ENCODE measurements around the gene MAP2.

The MAP2 gene

DNA sequence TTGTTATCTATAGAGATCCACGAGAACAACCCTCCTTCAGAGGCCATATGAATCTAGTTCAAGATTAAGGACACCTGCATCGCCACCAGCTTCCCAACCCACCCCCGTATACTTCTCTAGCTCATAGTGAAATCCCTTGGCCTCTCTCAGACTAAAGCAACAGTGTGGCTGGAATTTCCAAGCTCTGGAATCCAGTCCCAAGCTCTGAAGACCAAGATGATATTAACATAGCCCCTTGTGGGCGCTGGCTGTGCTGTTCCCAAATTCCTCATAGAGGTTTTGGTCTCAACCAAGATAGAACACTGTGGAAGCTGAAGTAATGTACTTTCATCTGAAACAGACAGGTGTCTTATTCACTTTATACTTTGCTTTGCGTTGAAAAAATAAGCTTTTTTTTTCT is 139.6 kb downstream of the MAP2 start:
- no peak for DNase-seq (ENCODE audit: low read depth)

DNA sequence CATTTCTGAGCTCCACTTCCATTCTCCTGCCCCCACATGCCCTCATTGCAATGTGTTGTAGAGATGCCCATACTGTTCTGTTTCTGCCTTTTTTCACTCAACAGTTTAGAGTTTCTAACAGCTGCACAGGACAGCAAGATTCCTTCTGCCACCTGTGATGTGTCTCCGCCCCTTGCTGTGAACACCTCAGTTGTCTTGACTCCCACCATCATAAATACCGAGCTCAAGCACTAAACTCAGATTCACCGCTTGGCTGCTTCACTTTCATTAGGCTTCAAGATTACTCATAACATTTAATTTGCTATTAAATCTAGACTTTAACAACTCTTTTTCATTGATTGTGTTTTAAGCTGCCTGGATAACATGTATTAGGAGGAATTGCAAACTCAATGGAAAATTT is 141.0 kb downstream of the MAP2 start:
- no peak for DNase-seq (ENCODE audit: low read depth)
- no peak overlapping the region for H3K4me3 ChIP-seq (ENCODE audit: low read depth, low read length)
- TF ChIP-seq, protein P1, sequence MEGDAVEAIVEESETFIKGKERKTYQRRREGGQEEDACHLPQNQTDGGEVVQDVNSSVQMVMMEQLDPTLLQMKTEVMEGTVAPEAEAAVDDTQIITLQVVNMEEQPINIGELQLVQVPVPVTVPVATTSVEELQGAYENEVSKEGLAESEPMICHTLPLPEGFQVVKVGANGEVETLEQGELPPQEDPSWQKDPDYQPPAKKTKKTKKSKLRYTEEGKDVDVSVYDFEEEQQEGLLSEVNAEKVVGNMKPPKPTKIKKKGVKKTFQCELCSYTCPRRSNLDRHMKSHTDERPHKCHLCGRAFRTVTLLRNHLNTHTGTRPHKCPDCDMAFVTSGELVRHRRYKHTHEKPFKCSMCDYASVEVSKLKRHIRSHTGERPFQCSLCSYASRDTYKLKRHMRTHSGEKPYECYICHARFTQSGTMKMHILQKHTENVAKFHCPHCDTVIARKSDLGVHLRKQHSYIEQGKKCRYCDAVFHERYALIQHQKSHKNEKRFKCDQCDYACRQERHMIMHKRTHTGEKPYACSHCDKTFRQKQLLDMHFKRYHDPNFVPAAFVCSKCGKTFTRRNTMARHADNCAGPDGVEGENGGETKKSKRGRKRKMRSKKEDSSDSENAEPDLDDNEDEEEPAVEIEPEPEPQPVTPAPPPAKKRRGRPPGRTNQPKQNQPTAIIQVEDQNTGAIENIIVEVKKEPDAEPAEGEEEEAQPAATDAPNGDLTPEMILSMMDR (IDR thresholded peaks at IDR 0.05; ENCODE audit: low read depth, low read length), result no peak
- TF ChIP-seq, protein P2, sequence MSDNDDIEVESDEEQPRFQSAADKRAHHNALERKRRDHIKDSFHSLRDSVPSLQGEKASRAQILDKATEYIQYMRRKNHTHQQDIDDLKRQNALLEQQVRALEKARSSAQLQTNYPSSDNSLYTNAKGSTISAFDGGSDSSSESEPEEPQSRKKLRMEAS (IDR thresholded peaks at IDR 0.05; ENCODE audit: low read depth, low read length), result no peak
- TF ChIP-seq MYC (IDR thresholded peaks at IDR 0.05; ENCODE audit: low read depth, low read length), result no peak
- TF ChIP-seq POLR2A (IDR thresholded peaks at IDR 0.05; ENCODE audit: extremely low read depth, insufficient read length), result no peak

More for the DNA sequence above, 139.6 kb downstream of the MAP2 start:
- TF ChIP-seq, protein P1 (IDR thresholded peaks at IDR 0.05; ENCODE audit: low read depth, low read length), result no peak
- no peak for TF ChIP-seq MYC (IDR thresholded peaks at IDR 0.05; ENCODE audit: low read depth, low read length)
- TF ChIP-seq POLR2A (IDR thresholded peaks at IDR 0.05; ENCODE audit: extremely low read depth, insufficient read length), result no peak
- TF ChIP-seq, protein P2 (IDR thresholded peaks at IDR 0.05; ENCODE audit: low read depth, low read length), result no peak
- no peak overlapping the region for H3K4me3 ChIP-seq (ENCODE audit: low read depth, low read length)

DNA sequence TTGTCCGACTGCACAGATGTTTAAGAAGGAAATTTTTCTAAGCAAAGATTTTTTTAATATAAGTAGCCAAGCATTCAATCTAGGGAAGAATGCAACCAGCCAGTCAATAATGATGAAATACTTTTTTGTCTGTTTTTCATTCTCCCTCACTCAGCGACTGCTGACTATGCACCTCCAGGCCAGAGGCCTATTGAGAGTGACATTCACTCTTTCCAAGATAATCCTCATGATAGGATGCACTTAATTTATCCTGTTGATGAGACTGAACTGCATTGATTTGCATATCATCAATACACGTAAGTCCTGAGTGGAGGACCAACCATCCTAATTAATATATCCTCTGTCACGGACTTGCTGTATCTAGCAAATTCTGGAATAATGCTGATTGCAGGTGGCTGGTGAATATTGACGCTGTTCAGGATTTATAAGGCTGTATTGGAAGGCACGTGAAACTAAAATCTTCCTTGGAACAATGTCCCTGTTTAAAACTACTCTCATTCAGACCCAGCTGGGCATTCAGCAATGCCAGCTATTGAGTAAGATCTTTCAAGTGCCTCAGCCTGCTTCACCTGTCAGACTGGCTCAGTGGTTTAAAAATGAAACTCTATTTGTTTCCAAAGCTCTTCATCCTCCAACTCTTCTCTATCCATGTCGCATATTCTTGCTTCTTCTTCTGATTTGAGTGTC is 142.2 kb downstream of the MAP2 start:
- H3K4me3 ChIP-seq (ENCODE audit: low read depth, low read length), result no peak overlapping the region
- no peak for DNase-seq (ENCODE audit: low read depth)
- no peak for TF ChIP-seq MYC (IDR thresholded peaks at IDR 0.05; ENCODE audit: low read depth, low read length)
- TF ChIP-seq, protein P1 (IDR thresholded peaks at IDR 0.05; ENCODE audit: low read depth, low read length), result no peak
- TF ChIP-seq POLR2A (IDR thresholded peaks at IDR 0.05; ENCODE audit: extremely low read depth, insufficient read length), result no peak
- TF ChIP-seq, protein P2 (IDR thresholded peaks at IDR 0.05; ENCODE audit: low read depth, low read length), result no peak

DNA sequence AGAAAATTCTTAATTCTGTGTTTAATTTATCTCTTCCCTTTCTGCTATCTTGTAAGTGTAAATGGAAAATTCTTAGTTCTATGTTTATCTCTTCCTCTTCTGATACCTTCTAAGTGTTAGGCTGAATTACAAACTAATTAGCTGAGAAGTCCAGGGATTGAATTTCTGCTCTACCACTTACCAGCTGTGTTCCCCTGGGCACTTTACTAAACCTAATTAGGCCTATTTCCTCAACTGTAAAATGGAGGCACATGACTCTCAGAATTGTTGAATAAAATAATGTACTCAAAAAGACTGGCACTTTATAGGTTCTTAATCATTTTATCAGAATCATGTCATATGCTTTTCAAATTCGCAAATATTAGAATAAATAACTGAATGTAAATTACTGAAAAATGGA is 146.3 kb downstream of the MAP2 start:
- DNase-seq (ENCODE audit: low read depth), result no peak
- no peak overlapping the region for H3K4me3 ChIP-seq (ENCODE audit: low read depth, low read length)
- no peak for TF ChIP-seq MYC (IDR thresholded peaks at IDR 0.05; ENCODE audit: low read depth, low read length)
- TF ChIP-seq, protein P1 (IDR thresholded peaks at IDR 0.05; ENCODE audit: low read depth, low read length), result no peak
- TF ChIP-seq, protein P2 (IDR thresholded peaks at IDR 0.05; ENCODE audit: low read depth, low read length), result no peak
- TF ChIP-seq POLR2A (IDR thresholded peaks at IDR 0.05; ENCODE audit: extremely low read depth, insufficient read length), result no peak

DNA sequence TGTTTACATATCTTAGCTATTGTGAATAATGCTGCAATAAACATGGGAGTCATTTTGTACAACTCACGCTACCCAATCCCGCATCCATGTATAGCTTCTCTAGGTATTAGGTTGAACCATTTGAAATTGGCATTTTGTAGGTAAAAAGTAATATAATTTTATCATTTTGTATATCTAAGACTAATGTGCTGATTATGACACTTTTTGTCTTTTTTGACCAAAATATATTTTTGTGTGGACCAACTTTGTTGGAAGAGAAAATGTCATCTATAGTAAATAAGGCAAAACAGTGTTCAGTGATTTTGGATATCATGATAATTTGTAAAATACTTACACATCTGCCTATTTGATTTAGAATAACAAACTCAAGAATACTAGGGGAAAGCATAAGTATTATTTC is 150.7 kb downstream of the MAP2 start:
- no peak overlapping the region for H3K4me3 ChIP-seq (ENCODE audit: low read depth, low read length)
- TF ChIP-seq, protein P1 (IDR thresholded peaks at IDR 0.05; ENCODE audit: low read depth, low read length), result no peak
- TF ChIP-seq POLR2A (IDR thresholded peaks at IDR 0.05; ENCODE audit: extremely low read depth, insufficient read length) (no peak), MYC (IDR thresholded peaks at IDR 0.05; ENCODE audit: low read depth, low read length) (no peak)
- TF ChIP-seq, protein P2 (IDR thresholded peaks at IDR 0.05; ENCODE audit: low read depth, low read length), result no peak
- no peak for DNase-seq (ENCODE audit: low read depth)
